SK-N-SH (cell line): ENCODE results near the gene ZNF597. TPM values are rescaled to one million over a fixed set of nuclear protein-coding genes. Genes with fewer than 3 reads are reported as not detected.

ENCODE experiments used
- CTCF ChIA-PET: fragments of 300-600, 350-600 bp; formaldehyde crosslinking; extraction: SDS; loops from one replicate; lab custom pipeline; 2021; lab: Yijun Ruan, JAX
- POLR2A ChIA-PET: fragments of 350-600 bp; sonication (Branson Sonifier 250); formaldehyde crosslinking; extraction: SDS; loops from one replicate; lab custom pipeline; 2020; ENCODE audit warnings: antibody characterized with exemption, inconsistent platforms; lab: Yijun Ruan, JAX
- DNase-seq: peaks from one replicate; pipeline ENCODE4 v3.0.0; 2012
- H2AFZ ChIP-seq: fragments of 200-600 bp; sonication (generic); 2 replicates; pipeline ENCODE4 v1.8.1; 2016; ENCODE audit warnings: antibody characterized with exemption, mild to moderate bottlenecking, low read depth
- H3F3A ChIP-seq: fragments of 200-600 bp; sonication (generic); replicated peaks from 2 replicates; pipeline ENCODE3; 2016; ENCODE audit warnings: antibody characterized with exemption, mild to moderate bottlenecking; ENCODE audit not compliant: insufficient read depth
- H3K27ac ChIP-seq, 2 experiments: fragments of 200-500 bp in 1 of 2; fragments of 200-600 bp in 1 of 2; sonication (Bioruptor generic) in 1 of 2; sonication (generic), shearing (Covaris generic) in 1 of 2; 2 replicates each; pipeline versions ENCODE4 v1.5.1 to v1.6.1; 2014 to 2016; ENCODE audit warnings: low read depth in 2 of 2, inconsistent platforms in 1 of 2, low read length in 1 of 2, mild to moderate bottlenecking in 1 of 2, mixed read lengths in 1 of 2
- H3K27me3 ChIP-seq: fragments of 200-600 bp; sonication (generic), shearing (Covaris generic); 2 replicates; pipeline ENCODE4 v1.6.1; 2016; ENCODE audit warnings: mixed run types; ENCODE audit not compliant: insufficient read depth
- H3K36me3 ChIP-seq, 2 experiments: fragments of 200-500 bp in 1 of 2; fragments of 200-600 bp in 1 of 2; sonication (Bioruptor generic) in 1 of 2; sonication (generic) in 1 of 2; replicated peaks in 1 of 2; 2 replicates each; pipeline versions ENCODE3 to v1.5.1; 2014 to 2016; ENCODE audit warnings: low read length in 1 of 2, mild to moderate bottlenecking in 1 of 2; ENCODE audit not compliant: insufficient read depth in 2 of 2, control insufficient read depth in 1 of 2
- H3K4me1 ChIP-seq, 2 experiments: fragments of 200-500 bp in 1 of 2; fragments of 200-600 bp in 1 of 2; sonication (Bioruptor generic) in 1 of 2; sonication (generic), shearing (Covaris generic) in 1 of 2; 2 replicates each; pipeline versions ENCODE4 v1.5.1 to v1.6.1; 2014 to 2016; ENCODE audit warnings: low read depth in 1 of 2, low read length in 1 of 2, mixed run types in 1 of 2; ENCODE audit not compliant: insufficient read depth in 2 of 2, control insufficient read depth in 1 of 2
- H3K4me2 ChIP-seq: fragments of 200-600 bp; sonication (generic), shearing (Covaris generic); 2 replicates; pipeline ENCODE4 v1.6.1; 2017; ENCODE audit warnings: mixed run types
- H3K4me3 ChIP-seq, 2 experiments: fragments of 200-500 bp in 1 of 2; fragments of 200-600 bp in 1 of 2; sonication (Bioruptor generic) in 1 of 2; sonication (generic), shearing (Covaris generic) in 1 of 2; 2 replicates each; pipeline versions ENCODE4 v1.5.1 to v1.8.1; 2014 to 2016; ENCODE audit warnings: low read depth in 2 of 2, inconsistent platforms in 1 of 2, low read length in 1 of 2, mild to moderate bottlenecking in 1 of 2, mixed read lengths in 1 of 2, moderate library complexity in 1 of 2
- H3K79me2 ChIP-seq: fragments of 200-600 bp; sonication (generic); 2 replicates; pipeline ENCODE4 v1.8.1; 2017; ENCODE audit warnings: mild to moderate bottlenecking; ENCODE audit not compliant: insufficient read depth
- H3K9ac ChIP-seq: fragments of 200-600 bp; sonication (generic); 2 replicates; pipeline ENCODE4 v1.6.1; 2017; ENCODE audit warnings: mixed run types
- H3K9me2 ChIP-seq: fragments of 200-600 bp; sonication (generic); 2 replicates; pipeline ENCODE4 v1.6.1; 2017; ENCODE audit warnings: mixed run types
- H3K9me3 ChIP-seq: fragments of 200-600 bp; sonication (generic); 2 replicates; pipeline ENCODE4 v1.6.1; 2017; ENCODE audit warnings: mixed run types, mild to moderate bottlenecking, moderate library complexity
- H4K20me1 ChIP-seq: fragments of 200-600 bp; sonication (generic); 2 replicates; pipeline ENCODE4 v1.6.1; 2017; ENCODE audit warnings: mild to moderate bottlenecking, mixed run types; ENCODE audit not compliant: insufficient read depth
- CHD2 ChIP-seq: fragments of 150-350 bp; IDR thresholded peaks from 2 replicates; pipeline ENCODE4 v1.6.1; 2018; ENCODE audit warnings: low read length; ENCODE audit not compliant: partially characterized antibody
- ELF1 ChIP-seq: IDR thresholded peaks from 2 replicates; pipeline ENCODE4 v1.4.0; 2012
- EP300 ChIP-seq, 2 experiments: IDR thresholded peaks; 2 replicates each; pipeline versions ENCODE4 v1.4.0 to v1.6.1; 2012; ENCODE audit warnings: borderline replicate concordance in 1 of 2, low read depth in 1 of 2, low read length in 1 of 2
- FOSL2 ChIP-seq: IDR thresholded peaks from 2 replicates; pipeline ENCODE4 v1.4.0; 2012; ENCODE audit warnings: low read depth, mild to moderate bottlenecking, moderate library complexity, borderline replicate concordance
- FOXM1 ChIP-seq: IDR thresholded peaks from 2 replicates; pipeline ENCODE4 v1.4.0; 2012; ENCODE audit warnings: low read depth, mild to moderate bottlenecking
- NRF1 ChIP-seq: IDR thresholded peaks from 2 replicates; pipeline ENCODE4 v1.6.1; 2012; ENCODE audit warnings: low read depth, mild to moderate bottlenecking, low read length
- RFX5 ChIP-seq: IDR thresholded peaks from 2 replicates; pipeline ENCODE4 v1.6.1; 2012; ENCODE audit warnings: mild to moderate bottlenecking, improper control_type of control experiment, low read length
- RXRA ChIP-seq: IDR thresholded peaks from 2 replicates; pipeline ENCODE4 v1.4.0; 2012; ENCODE audit warnings: low read depth, mild to moderate bottlenecking, borderline replicate concordance
- TAF1 ChIP-seq: IDR thresholded peaks from 2 replicates; pipeline ENCODE4 v1.6.1; 2012; ENCODE audit warnings: low read depth, mild to moderate bottlenecking, low read length, moderate library complexity, borderline replicate concordance
- WGBS: methylation state at CpG from one replicate; pipeline ENCODE4 v1.1.6; 2017; ENCODE audit warnings: low lambda C conversion rate; 5-methylcytosine and 5-hydroxymethylcytosine counted together
- polyA plus RNA-seq, 3 experiments: library from polyadenylated mRNA; depleted of rRNA; stranded (reverse); fragments of >200 nt; gene quantifications; 2 replicates each; pipeline ENCODE4 v1.2.3, GENCODE V29; 2012
- TF ChIP-seq, protein P1 (sequence below): IDR thresholded peaks from 2 replicates; pipeline ENCODE4; 2012
- TF ChIP-seq, protein P2 (sequence below): IDR thresholded peaks from 2 replicates; pipeline ENCODE4 v1.4.0; 2012; ENCODE audit warnings: low read depth, borderline replicate concordance
- TF ChIP-seq, protein P3 (sequence below): fragments of 200-600 bp; sonication (generic); IDR thresholded peaks from 2 replicates; pipeline ENCODE4 v1.6.1; 2017; ENCODE audit warnings: antibody characterized with exemption, mild to moderate bottlenecking, moderate library complexity
- TF ChIP-seq, protein P4 (sequence below): IDR thresholded peaks from 2 replicates; pipeline ENCODE4 v1.4.0; 2012; ENCODE audit warnings: low read depth, borderline replicate concordance
- TF ChIP-seq, protein P5 (sequence below): IDR thresholded peaks from 2 replicates; pipeline ENCODE4 v1.6.1; 2012; ENCODE audit warnings: mild to moderate bottlenecking, low read depth, low read length, moderate library complexity

The ZNF597 gene
- polyA plus RNA-seq, 1 of the 3 experiments (the other 2 are of a cell fraction): 1.1 TPM

DNA sequence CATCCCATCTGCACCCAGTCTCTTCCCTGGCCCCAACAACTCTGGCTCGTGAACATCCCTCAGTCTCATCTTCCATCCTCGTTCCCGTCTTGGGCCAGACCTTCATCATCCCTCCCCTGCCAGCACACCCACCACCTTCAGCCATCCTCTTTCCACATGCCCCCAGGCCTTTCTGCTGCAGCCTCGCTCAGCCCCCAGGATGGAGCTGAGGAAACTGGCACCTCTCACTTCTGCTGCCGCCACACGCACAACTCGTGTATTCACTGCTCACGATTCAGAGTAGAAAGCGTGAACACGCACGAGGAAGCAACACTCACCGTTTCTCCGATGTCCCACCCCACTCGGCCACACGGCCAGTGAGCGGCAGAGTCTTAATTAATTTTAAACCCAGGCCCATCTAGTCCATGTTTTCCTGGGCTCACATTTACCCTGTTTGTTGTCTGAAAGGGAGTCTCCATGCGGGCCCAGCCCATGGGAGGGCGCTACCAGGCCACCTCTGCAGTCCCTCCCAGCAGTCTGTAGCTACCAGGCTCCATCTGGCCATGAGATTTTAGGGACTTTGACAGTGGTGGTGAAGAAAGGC is 39.4 kb upstream of the ZNF597 start:
- Histone ChIP-seq H3K4me3 (no peak overlapping the region), H3K36me3 (peaks cover 9 to 63% of the 10 kb centered on the region in 2 experiments), H4K20me1 (peaks cover 13% of the 10 kb centered on the region), H3K9me2 (no peaks in the 10 kb centered on the region), H3K9ac (no peak overlapping the region), H3K27me3 (no peaks in the 10 kb centered on the region), H3K4me1 (peaks cover 0 to 17% of the 10 kb centered on the region in 2 experiments; a peak in 1 of 4 replicates), H2AFZ (no peak overlapping the region), H3K9me3 (no peaks in the 10 kb centered on the region), H3K27ac (no peak overlapping the region), H3K79me2 (peaks cover 33% of the 10 kb centered on the region), H3F3A (no peaks in the 10 kb centered on the region), H3K4me2 (no peak overlapping the region)
- TF ChIP-seq TAF1 (no peak), NRF1 (no peak)
- TF ChIP-seq, protein P1, sequence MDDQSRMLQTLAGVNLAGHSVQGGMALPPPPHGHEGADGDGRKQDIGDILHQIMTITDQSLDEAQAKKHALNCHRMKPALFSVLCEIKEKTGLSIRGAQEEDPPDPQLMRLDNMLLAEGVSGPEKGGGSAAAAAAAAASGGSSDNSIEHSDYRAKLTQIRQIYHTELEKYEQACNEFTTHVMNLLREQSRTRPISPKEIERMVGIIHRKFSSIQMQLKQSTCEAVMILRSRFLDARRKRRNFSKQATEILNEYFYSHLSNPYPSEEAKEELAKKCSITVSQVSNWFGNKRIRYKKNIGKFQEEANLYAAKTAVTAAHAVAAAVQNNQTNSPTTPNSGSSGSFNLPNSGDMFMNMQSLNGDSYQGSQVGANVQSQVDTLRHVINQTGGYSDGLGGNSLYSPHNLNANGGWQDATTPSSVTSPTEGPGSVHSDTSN: no peak
- POLR2A ChIA-PET: no interaction called here
- DNase-seq: peak; percentile 23
- CTCF ChIA-PET: interaction anchor here (1.1 to 1.2 kb wide), 2 partner anchors 12 to 14 kb away, joined by 3 read pairs; no protein-coding TSS in a partner anchor
- 97% methylated on average over 18 of the region's 18 CpGs for WGBS

DNA sequence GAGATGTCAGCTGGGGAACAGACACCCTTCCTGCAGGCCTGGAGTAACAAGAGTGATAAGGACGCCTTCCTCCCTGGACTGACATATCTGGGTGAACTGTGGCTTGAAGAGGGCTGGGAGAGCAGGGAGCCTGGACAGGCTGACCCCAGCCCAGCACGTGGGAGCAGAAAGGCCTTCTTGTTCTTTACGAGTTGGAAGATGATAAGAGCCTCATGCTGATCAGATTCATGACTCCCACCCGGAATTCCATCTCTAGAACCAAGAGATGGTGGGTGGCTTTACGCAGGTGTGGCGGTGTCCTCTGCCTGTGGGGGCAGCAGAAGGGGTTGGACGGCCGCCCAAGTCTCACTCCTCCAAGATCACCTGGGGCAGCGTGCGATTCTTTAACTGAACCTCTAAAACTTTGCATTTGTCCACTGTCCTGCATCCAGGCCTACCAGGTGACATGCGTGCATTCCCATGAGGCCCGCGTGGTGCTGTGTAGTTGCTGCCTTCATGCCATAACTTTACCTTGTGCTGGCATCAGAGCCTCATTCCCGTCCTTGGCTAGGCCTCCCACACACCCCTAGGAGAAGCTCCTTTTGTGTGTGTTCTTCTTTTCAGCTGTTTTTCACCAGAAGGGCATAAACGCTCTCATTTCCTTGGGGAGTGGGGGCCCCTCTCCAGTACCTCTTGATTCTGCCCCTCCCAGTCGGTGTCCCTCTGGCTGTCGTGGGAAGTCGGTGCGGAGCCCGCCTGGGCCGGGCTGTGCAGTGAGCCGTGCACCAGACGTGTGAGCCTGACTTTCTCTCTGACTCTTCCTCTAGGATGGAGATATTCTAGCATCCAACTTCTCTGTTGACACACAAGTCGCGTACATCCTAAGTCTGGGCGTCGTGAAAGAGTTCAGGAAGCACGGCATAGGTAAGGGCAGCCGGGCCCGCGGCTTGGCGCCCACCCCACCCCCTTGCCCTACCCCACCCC is 38.7 kb upstream of the ZNF597 start:
- peaks cover 12 to 59% of the 10 kb centered on the region in 2 experiments for H3K36me3 ChIP-seq
- TF ChIP-seq, protein P2, sequence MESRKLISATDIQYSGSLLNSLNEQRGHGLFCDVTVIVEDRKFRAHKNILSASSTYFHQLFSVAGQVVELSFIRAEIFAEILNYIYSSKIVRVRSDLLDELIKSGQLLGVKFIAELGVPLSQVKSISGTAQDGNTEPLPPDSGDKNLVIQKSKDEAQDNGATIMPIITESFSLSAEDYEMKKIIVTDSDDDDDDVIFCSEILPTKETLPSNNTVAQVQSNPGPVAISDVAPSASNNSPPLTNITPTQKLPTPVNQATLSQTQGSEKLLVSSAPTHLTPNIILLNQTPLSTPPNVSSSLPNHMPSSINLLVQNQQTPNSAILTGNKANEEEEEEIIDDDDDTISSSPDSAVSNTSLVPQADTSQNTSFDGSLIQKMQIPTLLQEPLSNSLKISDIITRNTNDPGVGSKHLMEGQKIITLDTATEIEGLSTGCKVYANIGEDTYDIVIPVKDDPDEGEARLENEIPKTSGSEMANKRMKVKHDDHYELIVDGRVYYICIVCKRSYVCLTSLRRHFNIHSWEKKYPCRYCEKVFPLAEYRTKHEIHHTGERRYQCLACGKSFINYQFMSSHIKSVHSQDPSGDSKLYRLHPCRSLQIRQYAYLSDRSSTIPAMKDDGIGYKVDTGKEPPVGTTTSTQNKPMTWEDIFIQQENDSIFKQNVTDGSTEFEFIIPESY: no peak
- TF ChIP-seq EP300 (IDR thresholded peaks at IDR 0.05; ENCODE audit: borderline replicate concordance in 1 of 2, low read depth in 1 of 2, low read length in 1 of 2) (peak in 1 of 2 experiments; percentile 78; a peak in 2 of 4 replicates), ELF1 (no peak), CHD2 (peak; percentile 26), FOXM1 (no peak), FOSL2 (no peak), RFX5 (no peak), RXRA (no peak)
- TF ChIP-seq, protein P3, sequence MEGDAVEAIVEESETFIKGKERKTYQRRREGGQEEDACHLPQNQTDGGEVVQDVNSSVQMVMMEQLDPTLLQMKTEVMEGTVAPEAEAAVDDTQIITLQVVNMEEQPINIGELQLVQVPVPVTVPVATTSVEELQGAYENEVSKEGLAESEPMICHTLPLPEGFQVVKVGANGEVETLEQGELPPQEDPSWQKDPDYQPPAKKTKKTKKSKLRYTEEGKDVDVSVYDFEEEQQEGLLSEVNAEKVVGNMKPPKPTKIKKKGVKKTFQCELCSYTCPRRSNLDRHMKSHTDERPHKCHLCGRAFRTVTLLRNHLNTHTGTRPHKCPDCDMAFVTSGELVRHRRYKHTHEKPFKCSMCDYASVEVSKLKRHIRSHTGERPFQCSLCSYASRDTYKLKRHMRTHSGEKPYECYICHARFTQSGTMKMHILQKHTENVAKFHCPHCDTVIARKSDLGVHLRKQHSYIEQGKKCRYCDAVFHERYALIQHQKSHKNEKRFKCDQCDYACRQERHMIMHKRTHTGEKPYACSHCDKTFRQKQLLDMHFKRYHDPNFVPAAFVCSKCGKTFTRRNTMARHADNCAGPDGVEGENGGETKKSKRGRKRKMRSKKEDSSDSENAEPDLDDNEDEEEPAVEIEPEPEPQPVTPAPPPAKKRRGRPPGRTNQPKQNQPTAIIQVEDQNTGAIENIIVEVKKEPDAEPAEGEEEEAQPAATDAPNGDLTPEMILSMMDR: no peak
- TF ChIP-seq, protein P4, sequence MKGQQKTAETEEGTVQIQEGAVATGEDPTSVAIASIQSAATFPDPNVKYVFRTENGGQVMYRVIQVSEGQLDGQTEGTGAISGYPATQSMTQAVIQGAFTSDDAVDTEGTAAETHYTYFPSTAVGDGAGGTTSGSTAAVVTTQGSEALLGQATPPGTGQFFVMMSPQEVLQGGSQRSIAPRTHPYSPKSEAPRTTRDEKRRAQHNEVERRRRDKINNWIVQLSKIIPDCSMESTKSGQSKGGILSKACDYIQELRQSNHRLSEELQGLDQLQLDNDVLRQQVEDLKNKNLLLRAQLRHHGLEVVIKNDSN: no peak
- TF ChIP-seq, protein P5, sequence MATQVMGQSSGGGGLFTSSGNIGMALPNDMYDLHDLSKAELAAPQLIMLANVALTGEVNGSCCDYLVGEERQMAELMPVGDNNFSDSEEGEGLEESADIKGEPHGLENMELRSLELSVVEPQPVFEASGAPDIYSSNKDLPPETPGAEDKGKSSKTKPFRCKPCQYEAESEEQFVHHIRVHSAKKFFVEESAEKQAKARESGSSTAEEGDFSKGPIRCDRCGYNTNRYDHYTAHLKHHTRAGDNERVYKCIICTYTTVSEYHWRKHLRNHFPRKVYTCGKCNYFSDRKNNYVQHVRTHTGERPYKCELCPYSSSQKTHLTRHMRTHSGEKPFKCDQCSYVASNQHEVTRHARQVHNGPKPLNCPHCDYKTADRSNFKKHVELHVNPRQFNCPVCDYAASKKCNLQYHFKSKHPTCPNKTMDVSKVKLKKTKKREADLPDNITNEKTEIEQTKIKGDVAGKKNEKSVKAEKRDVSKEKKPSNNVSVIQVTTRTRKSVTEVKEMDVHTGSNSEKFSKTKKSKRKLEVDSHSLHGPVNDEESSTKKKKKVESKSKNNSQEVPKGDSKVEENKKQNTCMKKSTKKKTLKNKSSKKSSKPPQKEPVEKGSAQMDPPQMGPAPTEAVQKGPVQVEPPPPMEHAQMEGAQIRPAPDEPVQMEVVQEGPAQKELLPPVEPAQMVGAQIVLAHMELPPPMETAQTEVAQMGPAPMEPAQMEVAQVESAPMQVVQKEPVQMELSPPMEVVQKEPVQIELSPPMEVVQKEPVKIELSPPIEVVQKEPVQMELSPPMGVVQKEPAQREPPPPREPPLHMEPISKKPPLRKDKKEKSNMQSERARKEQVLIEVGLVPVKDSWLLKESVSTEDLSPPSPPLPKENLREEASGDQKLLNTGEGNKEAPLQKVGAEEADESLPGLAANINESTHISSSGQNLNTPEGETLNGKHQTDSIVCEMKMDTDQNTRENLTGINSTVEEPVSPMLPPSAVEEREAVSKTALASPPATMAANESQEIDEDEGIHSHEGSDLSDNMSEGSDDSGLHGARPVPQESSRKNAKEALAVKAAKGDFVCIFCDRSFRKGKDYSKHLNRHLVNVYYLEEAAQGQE: no peak

More for the DNA sequence above, 38.7 kb upstream of the ZNF597 start:
- ChIA-PET CTCF (interaction anchor here (1.1 to 1.5 kb wide), 2 partner anchors 12 to 36 kb away, joined by 4 to 7 read pairs; no protein-coding TSS in a partner anchor), POLR2A (no interaction called here)
- Histone ChIP-seq H3K9ac (no peak overlapping the region), H3F3A (no peaks in the 10 kb centered on the region), H3K9me2 (no peaks in the 10 kb centered on the region), H3K9me3 (no peaks in the 10 kb centered on the region), H3K79me2 (peaks cover 37% of the 10 kb centered on the region), H3K4me1 (peaks cover 0 to 17% of the 10 kb centered on the region in 2 experiments; a peak in 1 of 4 replicates), H4K20me1 (peaks cover 19% of the 10 kb centered on the region), H3K4me3 (no peak overlapping the region), H2AFZ (no peak overlapping the region), H3K4me2 (no peak overlapping the region), H3K27ac (peak overlapping the region in 1 of 2 experiments; percentile 73; a peak in 2 of 4 replicates), H3K27me3 (no peaks in the 10 kb centered on the region)
- peak; percentile 85 for DNase-seq
- WGBS: 96% methylated on average over 31 of the region's 32 CpGs
